Karpas-422 (cell line): ENCODE measurements around the gene SFTPB. TPM values are rescaled to one million over a fixed set of nuclear protein-coding genes. Genes with fewer than 3 reads are reported as not detected.

Experiments
- DNase-seq: peaks from one replicate; pipeline ENCODE4 v3.0.0-alpha.2; 2015
- H2AFZ ChIP-seq: fragments of 200-600 bp; sonication (generic); 2 replicates; pipeline ENCODE4 v1.6.1; 2014; ENCODE audit warnings: antibody characterized with exemption, low read length, mixed read lengths
- H3K27ac ChIP-seq: fragments of 200-600 bp; sonication (generic); 2 replicates; pipeline ENCODE4 v1.5.1; 2014; ENCODE audit warnings: mild to moderate bottlenecking, low read length, moderate library complexity
- H3K27me3 ChIP-seq: fragments of 200-600 bp; sonication (generic); 2 replicates; pipeline ENCODE4 v1.6.1; 2014; ENCODE audit warnings: low read length, mixed read lengths
- H3K36me3 ChIP-seq: fragments of 200-600 bp; sonication (generic); 2 replicates; pipeline ENCODE4 v1.6.1; 2014; ENCODE audit warnings: low read length, mixed read lengths; ENCODE audit not compliant: insufficient read depth
- H3K4me1 ChIP-seq: fragments of 200-600 bp; sonication (generic); 2 replicates; pipeline ENCODE4 v1.6.1; 2014; ENCODE audit warnings: mild to moderate bottlenecking, low read length, mixed read lengths
- H3K4me2 ChIP-seq: fragments of 200-600 bp; sonication (generic); 2 replicates; pipeline ENCODE4 v1.6.1; 2014; ENCODE audit warnings: low read length, low read depth, mild to moderate bottlenecking; ENCODE audit not compliant: poor library complexity, severe bottlenecking
- H3K4me3 ChIP-seq: fragments of 200-600 bp; sonication (generic); 2 replicates; pipeline ENCODE4 v1.5.1; 2014; ENCODE audit warnings: mild to moderate bottlenecking, antibody characterized with exemption, low read length, mixed read lengths
- H3K79me2 ChIP-seq: fragments of 200-600 bp; sonication (generic); 2 replicates; pipeline ENCODE4 v1.6.1; 2014; ENCODE audit warnings: mild to moderate bottlenecking, low read length, mixed read lengths
- H3K9ac ChIP-seq: fragments of 200-600 bp; sonication (generic); 2 replicates; pipeline ENCODE4 v1.6.0; 2014; ENCODE audit warnings: low read length
- H3K9me2 ChIP-seq: fragments of 200-600 bp; sonication (generic), shearing (Covaris generic); replicated peaks from 2 replicates; pipeline ENCODE4 v1.6.0; 2014; ENCODE audit warnings: mild to moderate bottlenecking, low read length, moderate library complexity; ENCODE audit not compliant: insufficient read depth
- H3K9me3 ChIP-seq: fragments of 300-700, 200-600 bp; sonication (generic); 2 replicates; pipeline ENCODE4 v1.6.1; 2014; ENCODE audit warnings: low read length, mixed read lengths
- H4K20me1 ChIP-seq: fragments of 200-600 bp; sonication (generic); 2 replicates; pipeline ENCODE4 v1.6.1; 2014; ENCODE audit warnings: mild to moderate bottlenecking, antibody characterized with exemption, low read length, low read depth; ENCODE audit not compliant: insufficient read depth
- total RNA-seq: library from RNA; depleted of rRNA; stranded (reverse); fragments of >200 nt; shearing (Covaris generic); gene quantifications from 2 replicates; pipeline ENCODE4 v1.2.3, GENCODE V29; 2014; ENCODE audit warnings: low replicate concordance

SFTPB gene
- total RNA-seq, 1 experiment from 2014 or later, result not detected

- Histone ChIP-seq H4K20me1 (no peaks in the 10 kb centered on the region), H3K27me3 (no peaks in the 10 kb centered on the region), H3K9me2 (no peaks in the 10 kb centered on the region), H3K9ac (no peak overlapping the region), H3K36me3 (no peaks in the 10 kb centered on the region), H3K4me2 (no peak overlapping the region), H3K4me3 (no peak overlapping the region), H3K27ac (no peak overlapping the region), H2AFZ (no peak overlapping the region), H3K79me2 (no peaks in the 10 kb centered on the region), H3K4me1 (peaks cover 10% of the 10 kb centered on the region), H3K9me3 (no peaks in the 10 kb centered on the region)
- DNase-seq, result no peak
Observed at GRCh38 chr2:85668857-85669142, 801 bp upstream of the SFTPB start.

GRCh38 chr2:85667561-85668008, 414 bp downstream of the SFTPB start:
- no peaks in the 10 kb centered on the region for H3K9me2 ChIP-seq
- no peak overlapping the region for H3K27ac ChIP-seq
- no peak for DNase-seq
- no peak overlapping the region for H3K4me2 ChIP-seq
- no peak overlapping the region for H3K4me3 ChIP-seq
- H3K36me3 ChIP-seq, result no peaks in the 10 kb centered on the region
- H3K4me1 ChIP-seq, result peaks cover 10% of the 10 kb centered on the region
- H4K20me1 ChIP-seq, result no peaks in the 10 kb centered on the region
- H3K27me3 ChIP-seq, result no peaks in the 10 kb centered on the region
- H3K9me3 ChIP-seq, result no peaks in the 10 kb centered on the region
- H2AFZ ChIP-seq, result no peak overlapping the region
- no peak overlapping the region for H3K9ac ChIP-seq
- no peaks in the 10 kb centered on the region for H3K79me2 ChIP-seq

GRCh38 chr2:85666435-85667316, 1.3 kb downstream of the SFTPB start:
- Histone ChIP-seq H3K36me3 (no peaks in the 10 kb centered on the region), H3K27me3 (no peaks in the 10 kb centered on the region), H3K27ac (no peak overlapping the region), H4K20me1 (no peaks in the 10 kb centered on the region), H2AFZ (no peak overlapping the region), H3K9me3 (no peaks in the 10 kb centered on the region), H3K4me2 (no peak overlapping the region), H3K9ac (no peak overlapping the region), H3K9me2 (no peaks in the 10 kb centered on the region), H3K4me3 (no peak overlapping the region), H3K4me1 (peaks cover 8% of the 10 kb centered on the region), H3K79me2 (no peaks in the 10 kb centered on the region)
- no peak for DNase-seq

- no peaks in the 10 kb centered on the region for H4K20me1 ChIP-seq
- no peaks in the 10 kb centered on the region for H3K9me3 ChIP-seq
- H3K27me3 ChIP-seq, result no peaks in the 10 kb centered on the region
- H3K9me2 ChIP-seq, result no peaks in the 10 kb centered on the region
- no peak overlapping the region for H3K27ac ChIP-seq
- no peak overlapping the region for H2AFZ ChIP-seq
- DNase-seq, result no peak
- no peaks in the 10 kb centered on the region for H3K36me3 ChIP-seq
- no peak overlapping the region for H3K4me3 ChIP-seq
- no peaks in the 10 kb centered on the region for H3K79me2 ChIP-seq
- no peak overlapping the region for H3K4me2 ChIP-seq
- H3K9ac ChIP-seq, result no peak overlapping the region
- peaks cover 8% of the 10 kb centered on the region for H3K4me1 ChIP-seq
Observed at GRCh38 chr2:85666016-85666415, 2.0 kb downstream of the SFTPB start.

GRCh38 chr2:85665264-85665937, 2.6 kb downstream of the SFTPB start:
- Histone ChIP-seq H3K79me2 (no peaks in the 10 kb centered on the region), H3K4me3 (no peak overlapping the region), H3K4me1 (peaks cover 8% of the 10 kb centered on the region), H3K36me3 (no peaks in the 10 kb centered on the region), H3K4me2 (no peak overlapping the region), H4K20me1 (no peaks in the 10 kb centered on the region), H3K27ac (no peak overlapping the region), H3K9me3 (no peaks in the 10 kb centered on the region), H3K27me3 (no peaks in the 10 kb centered on the region), H3K9ac (no peak overlapping the region), H3K9me2 (no peaks in the 10 kb centered on the region), H2AFZ (no peak overlapping the region)
- no peak for DNase-seq

- no peak overlapping the region for H3K9ac ChIP-seq
Observed at GRCh38 chr2:85663594-85664565, 4.1 kb downstream of the SFTPB start.

GRCh38 chr2:85662899-85663593, 5.0 kb downstream of the SFTPB start:
- H4K20me1 ChIP-seq, result no peaks in the 10 kb centered on the region
- no peak overlapping the region for H3K4me2 ChIP-seq
- no peaks in the 10 kb centered on the region for H3K9me2 ChIP-seq
- no peak for DNase-seq
- no peaks in the 10 kb centered on the region for H3K79me2 ChIP-seq
- no peaks in the 10 kb centered on the region for H3K4me1 ChIP-seq
- no peaks in the 10 kb centered on the region for H3K9me3 ChIP-seq
- no peak overlapping the region for H3K27ac ChIP-seq
- H3K36me3 ChIP-seq, result no peaks in the 10 kb centered on the region
- no peaks in the 10 kb centered on the region for H3K27me3 ChIP-seq
- no peak overlapping the region for H3K4me3 ChIP-seq
- H2AFZ ChIP-seq, result no peak overlapping the region
- H3K9ac ChIP-seq, result no peak overlapping the region

More at GRCh38 chr2:85663594-85664565, 4.1 kb downstream of the SFTPB start:
- H3K79me2 ChIP-seq, result no peaks in the 10 kb centered on the region
- H3K36me3 ChIP-seq, result no peaks in the 10 kb centered on the region
- no peak for DNase-seq
- no peak overlapping the region for H3K4me2 ChIP-seq
- H4K20me1 ChIP-seq, result no peaks in the 10 kb centered on the region
- no peaks in the 10 kb centered on the region for H3K27me3 ChIP-seq
- H3K4me3 ChIP-seq, result no peak overlapping the region
- H3K4me1 ChIP-seq, result no peaks in the 10 kb centered on the region
- no peak overlapping the region for H2AFZ ChIP-seq
- H3K9me2 ChIP-seq, result no peaks in the 10 kb centered on the region
- H3K9me3 ChIP-seq, result no peaks in the 10 kb centered on the region
- H3K27ac ChIP-seq, result no peak overlapping the region
